ENCODE data around the gene GAS7.
"Not testable (repeated sequence)": the region's sequence is repeated elsewhere in the genome, so short reads cannot be mapped to it uniquely, and the experiment has no call there.

GAS7 gene

DNA sequence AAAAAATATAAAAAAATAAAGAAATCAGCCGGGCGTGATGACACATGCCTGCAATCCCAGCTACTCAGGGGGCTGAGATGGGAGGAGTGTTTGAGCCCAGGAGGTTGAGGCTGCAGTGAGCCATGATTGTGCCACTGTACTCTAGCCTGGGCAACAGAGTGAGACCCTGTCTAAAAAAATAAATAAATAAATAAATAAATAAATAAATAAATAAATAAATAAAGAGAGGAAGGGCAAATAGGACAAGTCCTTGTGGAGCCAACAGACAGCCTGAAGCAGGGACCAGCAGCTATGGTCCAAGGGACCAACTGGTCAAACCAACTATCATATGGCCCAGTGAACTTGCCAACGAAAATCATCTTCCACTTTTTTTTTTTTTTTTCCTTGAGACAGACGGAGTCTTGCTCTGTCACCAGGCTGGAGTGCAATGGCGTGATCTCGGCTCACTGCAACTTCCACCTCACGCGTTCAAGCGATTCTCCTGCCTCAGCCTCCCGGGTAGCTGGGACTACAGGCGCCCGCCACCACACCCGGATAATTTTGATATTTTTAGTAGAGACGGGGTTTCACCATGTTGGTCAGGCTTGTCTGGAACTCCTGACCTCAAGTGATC is 181.3 kb downstream of the GAS7 start:
- H3K27ac ChIP-seq, H3K4me3 ChIP-seq: not testable (repeated sequence)

DNA sequence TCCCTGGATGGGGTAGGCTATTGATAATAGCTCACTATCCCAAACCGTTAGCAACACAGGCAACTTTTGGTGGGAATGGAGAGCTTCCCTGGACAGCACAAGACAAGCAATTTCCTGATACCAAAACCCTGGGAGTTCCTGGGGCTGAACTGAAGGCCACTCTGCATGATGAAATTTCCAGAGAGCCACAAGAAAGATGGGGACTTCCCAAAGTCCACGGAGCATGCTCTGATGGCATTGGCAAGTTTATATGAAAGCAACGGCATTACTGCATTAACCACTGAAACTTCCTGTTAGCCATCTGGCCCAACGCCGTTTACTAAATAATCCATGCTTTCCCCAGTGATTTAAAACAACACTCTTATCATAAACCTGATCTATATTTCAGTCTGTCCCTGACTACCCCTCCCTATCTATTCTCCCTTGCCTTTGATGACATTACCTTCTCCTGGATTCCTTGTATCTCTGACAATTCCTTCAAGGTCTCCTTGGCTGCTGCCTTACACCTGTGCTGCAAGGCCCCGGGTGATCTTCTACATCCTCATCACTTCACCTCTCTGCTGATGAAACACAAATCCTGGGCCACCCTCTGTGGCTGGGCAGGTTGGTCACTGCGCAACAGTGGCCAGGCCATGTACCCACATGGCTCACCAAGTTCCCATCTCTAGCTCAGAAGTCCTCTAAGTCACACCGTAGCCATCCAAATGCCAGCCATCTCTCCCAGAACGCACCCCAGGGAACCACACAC is 184.9 kb downstream of the GAS7 start:
- Histone ChIP-seq H3K27ac (peak overlapping the region in 6 of 21 experiments; percentile 14 to 65 (median 40)), H3K4me3 (no peak overlapping the region)

DNA sequence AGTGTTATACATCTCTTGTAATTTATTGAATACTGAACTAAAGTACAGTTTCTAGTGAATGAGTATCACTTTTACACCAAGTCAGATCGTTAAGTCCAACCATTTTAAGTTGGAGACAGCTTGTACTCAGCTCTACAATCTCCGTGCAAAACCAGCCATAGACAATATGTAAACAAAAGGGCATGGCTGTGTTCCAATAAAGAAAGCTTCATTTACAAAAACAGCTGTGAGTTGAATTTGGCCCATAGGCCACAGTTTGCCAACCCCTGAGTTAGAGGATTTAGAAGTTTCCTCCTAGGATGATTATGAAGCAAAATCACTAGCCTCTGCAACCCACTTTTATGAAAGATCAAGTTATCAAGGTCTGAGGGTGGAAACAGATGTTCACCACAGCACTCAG is 187.7 kb downstream of the GAS7 start:
- Histone ChIP-seq H3K27ac (no peak overlapping the region), H3K4me3 (no peak overlapping the region)

DNA sequence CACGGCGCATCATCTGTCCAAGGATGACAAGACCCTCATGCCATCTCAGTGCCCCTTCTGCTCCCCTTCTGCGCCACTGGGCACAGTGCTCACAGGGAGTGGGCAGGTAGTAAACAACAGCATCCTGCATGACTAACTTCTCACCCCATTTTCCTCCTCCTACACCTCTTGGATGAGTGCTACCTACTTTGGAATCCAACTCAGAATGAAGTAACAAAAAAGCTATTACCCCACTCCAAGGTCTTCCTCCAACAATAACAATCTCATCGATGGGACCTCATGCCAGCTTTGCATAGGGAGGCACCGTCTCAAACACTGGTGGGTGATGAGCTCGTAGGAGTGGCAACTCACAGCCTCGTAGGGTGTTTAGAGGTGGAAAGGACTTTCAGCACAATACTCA is 194.7 kb downstream of the GAS7 start:
- H3K27ac ChIP-seq, result peak overlapping the region in 8 of 21 experiments; percentile 1 to 62 (median 44)

DNA sequence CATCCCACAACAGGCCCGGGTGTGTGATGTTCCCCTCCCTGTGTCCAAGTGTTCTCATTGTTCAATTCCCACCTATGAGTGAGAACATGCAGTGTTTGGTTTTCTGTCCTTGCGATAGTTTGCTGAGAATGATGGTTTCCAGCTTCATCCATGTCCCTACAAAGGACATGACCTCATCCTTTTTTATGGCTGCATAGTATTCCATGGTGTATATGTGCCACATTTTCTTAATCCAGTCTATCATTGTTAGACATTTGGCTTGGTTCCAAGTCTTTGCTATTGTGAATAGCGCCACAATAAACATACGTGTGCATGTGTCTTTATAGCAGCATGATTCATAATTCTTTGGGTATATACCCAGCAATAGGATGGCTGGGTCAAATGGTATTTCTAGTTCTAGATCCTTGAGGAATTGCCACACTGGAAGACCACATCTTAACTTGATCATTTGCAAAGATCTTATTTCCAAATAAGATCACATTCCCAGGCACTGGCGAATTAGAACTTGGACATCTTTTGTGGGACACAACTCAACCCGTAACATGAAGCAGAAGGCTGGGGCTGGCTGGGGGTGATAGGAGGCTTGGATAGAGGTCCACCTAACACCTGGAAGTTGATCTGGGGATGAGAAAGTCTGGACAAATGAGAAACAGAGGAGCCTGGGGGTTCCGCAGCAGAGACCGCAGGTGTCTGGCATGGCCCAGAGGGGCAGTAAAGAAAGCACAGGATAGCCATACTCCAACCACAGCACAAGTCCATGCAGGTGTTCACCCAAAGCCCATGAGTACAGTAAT is 195.6 kb downstream of the GAS7 start:
- peak overlapping the region in 6 of 21 experiments; percentile 1 to 62 (median 32) for H3K27ac ChIP-seq

More for the DNA sequence above, 194.7 kb downstream of the GAS7 start:
- H3K4me3 ChIP-seq, result no peak overlapping the region

DNA sequence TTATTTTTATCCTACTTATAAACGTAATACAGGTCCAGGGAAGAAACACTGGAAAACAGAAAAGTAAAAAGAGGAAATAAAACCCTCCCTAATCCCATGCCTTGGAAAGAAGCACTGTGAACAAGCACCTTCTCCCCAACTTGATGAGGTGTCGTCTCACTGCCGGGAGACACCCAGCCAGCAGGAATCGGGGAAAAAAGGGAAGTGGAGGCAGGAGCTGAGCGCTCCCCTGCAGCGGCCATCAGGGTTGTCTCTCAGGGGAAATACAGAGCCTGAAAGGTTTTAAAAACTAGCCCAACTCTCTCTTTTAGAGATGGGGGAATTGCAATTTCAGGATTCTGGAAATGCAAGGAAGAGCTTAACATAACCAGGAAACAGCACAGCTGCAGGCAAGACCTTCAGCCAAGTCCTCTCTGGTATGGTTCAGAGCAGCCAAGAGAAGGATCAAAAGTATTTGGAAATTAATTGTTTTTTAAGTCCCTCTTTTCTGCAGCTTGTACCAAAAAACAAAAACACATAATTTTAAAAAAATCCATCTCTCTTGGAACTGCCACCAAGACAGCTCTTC is 197.0 kb downstream of the GAS7 start:
- Histone ChIP-seq H3K27ac (peak overlapping the region in 1 of 21 experiments; percentile 28), H3K4me3 (no peak overlapping the region)

More for the DNA sequence above, 195.6 kb downstream of the GAS7 start:
- not testable (repeated sequence) for H3K4me3 ChIP-seq

DNA sequence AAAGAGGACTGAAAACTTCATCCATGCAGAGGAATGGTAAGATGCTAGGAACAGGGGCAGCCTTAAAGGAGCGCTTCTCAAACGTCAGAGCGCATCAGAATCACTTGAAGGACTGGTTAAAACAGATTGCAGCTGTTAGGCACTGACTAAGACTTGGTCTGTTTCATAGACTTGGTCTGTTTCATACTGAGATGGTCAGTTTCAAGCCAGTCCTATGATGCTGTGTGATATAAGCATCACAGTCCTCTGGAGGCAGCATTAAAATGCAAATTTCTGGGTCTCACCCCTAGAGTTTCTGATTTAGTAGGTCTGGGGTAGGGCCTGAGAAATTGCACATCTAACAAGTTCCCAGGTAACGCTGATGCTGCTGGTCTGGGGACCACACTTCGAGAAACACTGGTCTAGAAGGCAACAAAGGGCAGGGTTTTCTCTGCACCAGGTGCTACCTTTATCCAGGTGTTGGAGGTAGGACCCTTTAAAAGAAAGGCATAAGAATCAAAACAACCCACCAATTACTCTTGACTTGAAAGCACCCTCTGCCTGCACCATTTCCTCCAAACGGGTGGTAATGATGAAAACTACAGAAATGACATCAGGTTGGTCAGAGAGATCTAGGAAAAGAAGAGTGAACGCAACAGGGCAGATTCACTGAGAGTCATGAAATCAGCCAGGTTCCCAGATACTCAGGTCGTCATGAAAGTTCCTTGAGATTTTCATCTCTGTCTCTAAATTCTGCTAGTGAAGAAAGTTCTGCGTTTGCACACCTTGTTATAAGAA is 198.3 kb downstream of the GAS7 start:
- H3K4me3 ChIP-seq, result no peak overlapping the region

DNA sequence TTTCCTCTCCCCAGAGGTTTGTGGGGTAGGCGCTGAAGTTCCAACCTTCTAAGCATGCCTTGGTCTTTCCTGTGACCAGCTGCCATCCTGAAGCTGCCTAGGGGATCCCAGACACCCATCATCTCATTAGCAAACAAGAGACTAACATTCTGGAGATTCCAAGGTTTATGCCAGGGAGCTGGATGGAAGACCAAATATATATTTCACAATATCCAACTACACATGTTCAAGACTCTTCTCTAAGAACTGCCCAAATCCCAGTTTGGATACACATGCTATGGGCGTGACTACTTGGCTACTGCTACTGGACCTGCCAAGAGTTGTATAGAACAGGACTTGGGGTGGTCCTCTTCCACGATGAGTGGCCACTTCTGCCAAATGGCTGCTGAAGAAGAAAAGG is 200.3 kb downstream of the GAS7 start:
- Histone ChIP-seq H3K27ac (no peak overlapping the region), H3K4me3 (no peak overlapping the region)

More for the DNA sequence above, 198.3 kb downstream of the GAS7 start:
- H3K27ac ChIP-seq, result no peak overlapping the region

DNA sequence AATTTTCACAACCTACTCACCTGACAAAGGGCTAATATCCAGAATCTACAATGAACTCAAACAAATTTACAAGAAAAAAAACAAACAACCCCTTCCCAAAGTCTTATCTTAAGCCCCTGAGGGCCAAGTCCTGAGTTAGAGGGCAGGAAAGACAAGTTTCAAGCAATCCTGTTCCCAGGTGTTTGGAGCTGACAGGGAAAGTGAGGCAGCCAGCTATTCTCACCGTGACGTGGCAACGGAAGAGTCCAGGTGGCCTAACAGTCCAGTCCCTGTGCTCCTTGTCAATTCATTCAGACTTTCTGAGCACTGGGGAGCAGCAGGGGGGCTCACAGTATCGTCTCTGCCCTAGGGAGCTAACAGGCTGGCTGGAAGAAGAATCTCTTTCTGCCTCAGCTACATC is 203.6 kb downstream of the GAS7 start:
- H3K4me3 ChIP-seq, result no peak overlapping the region
- H3K27ac ChIP-seq, result no peak overlapping the region

DNA sequence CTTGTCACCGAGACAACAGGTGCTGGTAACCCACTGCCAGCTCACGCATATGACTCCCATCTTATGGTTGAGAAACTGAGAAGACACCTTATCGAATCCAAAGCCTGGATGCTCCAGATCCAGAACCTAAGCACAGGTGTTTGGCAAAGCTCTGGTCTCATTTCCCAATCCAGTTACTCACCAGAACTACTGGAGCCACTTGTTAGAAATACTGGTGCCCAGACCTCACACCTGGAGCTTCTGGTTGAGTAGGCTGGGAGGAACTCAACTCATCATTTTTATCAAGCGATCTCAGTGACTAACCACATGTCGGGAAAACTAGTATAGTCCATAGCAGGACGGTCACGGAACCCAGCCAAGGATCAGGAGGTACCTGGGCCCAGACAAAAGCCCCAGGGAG is 206.6 kb downstream of the GAS7 start:
- Histone ChIP-seq H3K4me3 (no peak overlapping the region), H3K27ac (peak overlapping the region in 1 of 21 experiments; percentile 50)

DNA sequence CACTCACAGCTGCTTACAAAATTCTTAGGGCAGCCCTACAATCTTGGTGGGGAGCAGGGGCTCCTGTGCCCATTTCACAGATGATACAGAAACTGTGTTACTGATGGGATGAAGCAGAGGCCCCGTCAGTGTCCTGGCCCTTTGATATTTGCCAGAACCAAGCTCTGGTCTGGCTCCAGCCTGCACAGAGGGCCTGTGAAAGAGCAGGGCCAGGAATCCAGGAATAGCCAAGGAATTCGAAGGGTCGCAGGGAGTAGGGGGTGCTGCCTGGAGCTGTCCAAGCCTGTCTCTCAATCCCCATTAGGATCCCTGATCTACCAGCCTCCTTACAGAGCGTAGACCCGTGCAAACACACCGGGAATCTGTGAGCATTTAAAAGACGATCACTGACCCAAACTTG is 207.1 kb downstream of the GAS7 start:
- H3K27ac ChIP-seq, result peak overlapping the region in 5 of 21 experiments; percentile 30 to 61 (median 50)
- no peak overlapping the region for H3K4me3 ChIP-seq

DNA sequence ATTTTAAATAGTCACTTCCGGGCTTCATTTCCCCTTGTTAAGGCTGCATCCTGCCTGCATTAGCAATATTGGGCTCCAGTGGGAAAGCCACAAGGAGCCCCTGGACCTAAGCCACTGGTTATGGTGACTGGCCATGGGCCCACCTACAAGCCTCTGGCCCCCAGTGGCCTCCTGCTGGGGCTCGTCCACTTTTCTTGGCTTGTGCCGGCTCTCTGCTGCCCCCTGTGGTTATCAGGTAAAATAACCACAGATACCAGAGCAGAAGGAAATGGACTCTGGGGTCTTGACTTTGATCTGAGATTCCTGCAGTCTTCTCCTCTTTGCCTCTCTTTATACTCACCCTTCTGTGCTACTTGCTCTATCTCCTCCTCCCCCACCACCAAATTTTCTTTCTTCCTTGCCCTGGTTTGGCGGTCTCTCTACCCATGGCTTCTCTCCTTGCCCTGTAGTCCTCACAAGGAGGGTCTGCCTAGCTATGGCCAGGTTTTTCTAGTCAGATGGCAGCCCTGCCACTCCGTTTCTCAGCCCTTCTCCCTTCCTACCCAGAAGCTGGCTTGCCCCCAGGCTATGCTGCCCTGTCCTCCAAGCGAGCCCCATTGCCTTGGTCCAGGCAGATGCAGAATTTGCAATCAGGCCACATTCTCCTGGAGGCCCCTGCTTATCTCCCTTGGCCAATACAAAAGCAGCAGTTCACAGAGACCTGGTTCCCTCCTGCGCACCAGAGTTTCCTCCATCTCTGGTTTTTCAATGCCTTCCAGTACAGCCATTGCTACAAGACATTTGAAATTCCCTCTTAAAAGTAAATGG is 210.4 kb downstream of the GAS7 start:
- Histone ChIP-seq H3K27ac (no peak overlapping the region), H3K4me3 (no peak overlapping the region)

DNA sequence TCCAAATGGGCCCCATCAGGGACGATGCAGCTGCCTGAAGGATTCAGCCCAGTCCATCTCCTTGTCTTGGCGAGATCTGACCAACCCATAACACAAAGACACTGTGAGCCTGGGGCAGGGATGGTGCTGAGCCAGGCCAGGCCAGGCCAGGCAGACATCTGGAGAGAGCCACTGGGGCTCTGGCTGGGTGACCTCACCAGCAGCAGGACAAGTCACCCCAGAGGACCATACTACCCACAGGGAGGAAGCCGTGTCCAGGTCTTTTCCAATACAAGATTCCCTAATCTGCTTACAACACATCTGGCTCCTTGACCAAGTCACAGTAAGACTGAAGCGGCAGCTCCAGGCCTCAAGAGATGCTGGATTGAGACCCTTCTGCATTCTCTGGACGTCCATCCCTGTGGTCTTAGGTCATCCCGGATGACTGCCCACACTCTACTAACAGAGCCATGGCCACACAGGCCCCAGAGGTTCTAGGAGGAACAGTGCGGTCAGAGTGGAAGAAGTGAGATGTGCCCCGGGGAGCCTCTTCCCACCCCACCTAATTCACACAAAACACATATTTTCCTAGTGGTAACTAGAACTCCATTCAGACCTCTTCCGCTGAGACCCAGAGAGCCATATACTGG is 211.5 kb downstream of the GAS7 start:
- H3K27ac ChIP-seq, result peak overlapping the region in 1 of 21 experiments; percentile 14
- H3K4me3 ChIP-seq, result no peak overlapping the region

DNA sequence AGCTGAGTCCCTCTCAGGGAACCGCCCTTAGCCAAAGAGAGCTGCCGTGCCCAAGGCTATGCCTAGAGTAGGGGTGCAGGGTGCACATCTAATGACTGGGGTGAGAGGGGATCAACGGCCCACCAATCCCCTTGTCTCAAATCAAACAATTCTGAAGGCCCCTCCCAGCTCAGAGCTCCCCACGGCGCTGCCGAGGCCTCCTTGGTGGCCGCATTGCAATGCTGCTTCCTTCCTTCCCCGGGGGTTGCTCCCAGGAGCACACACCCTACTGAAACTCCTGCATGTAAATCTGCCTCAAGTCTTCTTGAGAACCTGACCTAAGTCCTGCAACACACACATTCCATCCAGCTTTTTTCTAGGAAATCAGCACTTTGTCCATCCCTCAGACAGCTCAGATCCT is 212.8 kb downstream of the GAS7 start:
- Histone ChIP-seq H3K27ac (no peak overlapping the region), H3K4me3 (no peak overlapping the region)

DNA sequence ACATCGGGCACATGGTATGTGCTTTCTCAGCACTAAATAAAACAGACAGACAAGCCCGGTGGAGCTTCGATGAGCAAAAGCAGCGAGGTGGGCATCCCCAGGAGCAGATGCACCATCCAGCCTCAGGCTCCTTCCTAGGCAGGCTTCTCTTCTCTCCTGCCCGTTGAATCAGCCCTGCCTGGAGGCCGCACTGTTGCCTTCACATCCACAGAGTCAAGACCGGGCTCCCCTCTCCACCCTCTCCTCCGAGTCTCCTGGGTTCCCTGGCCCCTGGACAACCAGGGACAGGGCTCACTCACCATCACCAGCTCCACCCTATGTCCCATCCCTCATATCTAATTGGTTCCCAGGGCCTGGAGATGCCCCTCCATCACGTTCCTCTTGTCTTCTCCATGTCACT is 213.6 kb downstream of the GAS7 start:
- Histone ChIP-seq H3K27ac (no peak overlapping the region), H3K4me3 (no peak overlapping the region)

DNA sequence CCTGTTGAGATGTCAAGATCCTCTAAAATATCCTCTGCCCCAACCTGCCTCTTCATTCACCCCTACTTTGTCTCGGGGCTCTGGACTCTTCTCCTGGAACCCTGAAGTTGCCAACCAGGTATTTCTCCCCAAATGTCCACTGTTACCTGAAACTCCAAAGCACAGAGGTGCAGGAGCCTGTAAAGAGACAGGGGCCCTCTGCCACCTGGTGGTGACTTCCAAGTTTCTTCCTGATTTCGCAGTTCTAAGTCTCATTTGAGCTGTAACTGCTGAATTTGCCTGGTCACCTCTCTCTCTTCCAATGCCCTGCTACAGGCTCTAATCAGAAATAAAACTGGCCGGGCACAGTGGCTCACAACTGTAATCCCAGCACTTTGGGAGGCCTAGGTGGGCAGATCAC is 216.2 kb downstream of the GAS7 start:
- Histone ChIP-seq H3K4me3 (no peak overlapping the region), H3K27ac (no peak overlapping the region)

DNA sequence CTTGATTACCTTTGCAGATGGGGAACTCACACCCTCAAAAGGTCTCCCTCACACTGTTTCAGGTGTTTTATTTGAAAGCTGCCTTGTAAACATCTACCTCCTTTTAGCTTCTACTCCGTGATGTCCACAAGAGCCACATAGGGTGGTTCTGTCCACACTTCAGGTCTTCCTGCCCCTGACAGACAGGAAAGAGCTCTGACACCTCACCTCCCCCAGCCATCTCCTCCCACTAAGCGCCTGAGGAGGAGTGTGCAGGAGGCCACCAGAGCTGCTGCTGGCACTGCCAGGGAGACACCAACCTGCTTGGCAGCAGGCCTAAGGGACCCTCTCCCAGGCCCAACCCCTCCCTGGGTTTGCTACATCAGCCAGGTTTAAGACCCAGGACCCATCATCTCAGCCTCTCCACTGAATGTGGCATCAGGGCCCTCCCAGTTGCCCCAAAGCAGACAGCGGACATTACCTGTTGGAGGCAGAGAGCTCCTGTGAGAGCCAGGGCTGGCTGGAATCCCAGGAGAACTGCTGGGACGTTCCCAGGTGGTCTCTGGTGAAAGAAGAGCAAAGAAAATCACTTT is 217.0 kb downstream of the GAS7 start:
- no peak overlapping the region for H3K4me3 ChIP-seq
- H3K27ac ChIP-seq, result no peak overlapping the region

DNA sequence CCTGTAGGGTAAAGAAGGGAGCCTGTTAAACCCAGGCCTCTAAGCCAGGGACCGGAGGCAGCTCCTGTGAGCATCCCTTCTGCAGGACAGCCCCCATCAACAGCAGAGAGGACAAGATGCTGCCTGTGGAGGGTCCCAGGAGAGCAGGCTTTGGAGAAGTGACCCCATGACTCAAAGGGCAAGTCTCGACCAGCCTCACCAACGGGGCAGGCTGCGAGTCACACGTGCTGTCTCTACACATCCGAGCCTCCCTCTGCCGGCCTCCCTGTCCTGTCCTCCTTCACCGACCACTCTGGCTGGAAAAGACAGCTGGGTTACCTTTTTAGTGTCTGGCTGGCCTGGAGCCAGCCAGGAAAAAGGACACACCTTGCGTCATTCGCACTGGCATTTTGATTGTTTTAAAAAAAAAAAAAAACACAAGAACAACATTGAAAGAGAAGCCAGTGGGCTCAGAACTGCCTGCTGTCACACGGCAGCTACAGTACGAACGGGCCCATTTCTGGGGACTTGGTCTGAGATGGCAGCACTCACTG is 218.9 kb downstream of the GAS7 start:
- H3K4me3 ChIP-seq, result no peak overlapping the region
- H3K27ac ChIP-seq, result peak overlapping the region in 1 of 21 experiments; percentile 7
